ENCODE results near the gene ATP5F1B.
A peak's percentile ranks its signal among the peaks of the same experiment; 100 is the strongest.
"Not testable (repeated sequence)": the region's sequence is repeated elsewhere in the genome, so short reads cannot be mapped to it uniquely, and the experiment has no call there.

ATP5F1B gene

DNA sequence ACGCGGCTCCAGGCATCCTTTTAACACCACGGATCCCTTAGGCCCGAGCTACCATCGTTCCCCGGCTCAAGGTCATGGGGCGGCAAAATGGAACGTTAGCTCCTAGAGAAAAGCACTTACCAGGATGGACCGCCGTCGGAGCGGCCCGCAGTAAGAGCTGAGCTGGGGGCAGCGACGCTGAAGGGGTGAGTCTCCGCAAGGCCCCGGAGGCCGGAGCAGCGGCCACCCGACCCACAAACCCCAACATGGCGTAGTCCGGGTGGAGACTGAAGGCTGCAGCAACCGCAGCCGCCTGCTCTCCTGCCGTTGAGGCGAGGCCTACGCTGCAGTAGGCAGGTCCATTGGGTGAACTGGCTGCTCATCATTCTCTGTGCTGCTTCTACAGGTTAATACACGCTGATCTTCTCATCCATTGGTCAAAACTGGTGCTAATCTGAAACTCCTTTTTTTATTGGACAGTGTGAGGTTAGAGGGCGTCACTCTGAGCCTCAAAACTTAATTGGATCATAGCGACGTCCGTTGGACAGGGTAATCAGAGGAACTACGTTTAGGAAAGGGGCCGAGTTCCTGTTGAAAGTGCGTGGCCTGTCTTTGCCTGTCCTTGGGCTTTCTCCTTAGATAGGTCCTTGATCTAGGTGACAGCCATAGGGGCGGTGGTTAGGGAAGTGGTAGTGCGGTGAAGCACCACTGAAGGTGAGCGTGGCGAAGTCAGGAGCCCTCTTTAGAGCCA, at the start of gene ATP5F1B:
TSS of gene ATP5F1B (minus strand) at position 268 of the 730 bp plus-strand sequence. CDS start at position 247, 21 bp downstream.
- FAIRE-seq = peak; percentile 94

DNA sequence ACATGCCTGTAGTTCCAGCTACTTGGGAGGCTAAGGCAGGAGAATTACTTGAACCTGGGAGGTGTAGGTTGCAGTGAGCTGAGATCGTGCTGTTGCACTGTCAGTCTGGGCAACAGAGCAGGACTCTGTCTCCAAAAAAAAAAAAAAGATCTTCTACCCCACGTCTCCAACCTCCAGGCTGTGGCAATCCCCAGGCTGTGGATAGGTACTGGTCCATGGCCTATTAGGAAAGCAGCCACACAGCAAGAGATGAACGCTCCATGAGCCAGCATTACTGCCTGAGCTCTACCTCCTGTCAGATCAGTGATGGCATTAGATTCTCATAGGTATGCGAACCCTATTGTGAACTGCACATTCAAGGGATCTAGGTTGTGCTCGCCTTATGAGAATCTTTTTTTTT, 48.4 kb upstream of the ATP5F1B start:
- FAIRE-seq = no peak

DNA sequence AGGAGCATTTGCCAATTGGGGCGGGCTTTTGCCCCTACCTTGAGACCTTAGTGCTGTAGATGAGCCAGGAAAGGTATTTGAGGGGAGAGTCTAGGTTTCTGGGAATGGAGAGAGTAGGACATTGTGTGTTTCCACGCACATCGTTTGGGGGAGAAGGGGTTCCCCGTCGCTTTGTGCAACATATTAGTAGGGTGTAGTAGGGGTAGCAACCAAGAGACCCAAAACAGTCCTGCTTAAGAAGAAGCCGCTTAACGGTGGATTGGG, 43.0 kb upstream of the ATP5F1B start:
- no peak for FAIRE-seq

DNA sequence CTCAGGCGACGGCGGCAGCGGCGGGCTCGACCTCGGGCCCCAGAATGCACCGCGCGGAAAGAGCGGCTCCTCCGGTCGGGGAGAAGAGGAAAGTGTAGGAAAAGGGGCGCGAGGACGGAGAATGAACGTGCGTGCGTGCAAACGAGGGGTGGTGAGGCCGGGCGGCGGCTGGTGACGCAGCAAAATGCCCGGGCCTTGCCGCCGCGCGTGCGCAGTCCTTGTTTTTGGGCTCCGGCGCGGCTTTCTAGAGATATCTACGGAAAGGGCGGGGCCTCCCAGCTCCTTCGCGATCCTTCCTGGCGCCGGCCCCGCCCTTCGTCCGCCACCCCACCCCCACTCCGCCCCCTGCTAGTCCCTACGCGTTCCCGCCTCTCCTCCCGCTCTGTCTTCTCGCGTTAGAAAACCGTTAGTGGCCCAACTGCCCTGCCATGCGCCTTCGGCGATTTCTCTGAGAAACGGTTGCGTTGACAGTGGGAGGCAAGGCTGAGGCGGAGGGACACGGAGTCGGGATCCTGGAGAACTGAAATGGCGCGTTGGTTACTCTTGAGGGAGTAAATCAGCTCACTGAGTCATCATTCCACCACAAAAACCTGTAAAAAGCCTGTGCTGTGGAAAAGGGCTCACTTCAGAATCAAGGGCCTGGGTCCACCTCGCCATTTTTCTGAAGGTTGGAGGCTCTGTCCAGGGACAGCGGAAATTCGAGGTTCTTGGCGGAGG, 42.5 kb upstream of the ATP5F1B start, which contains the start of gene PTGES3:
TSS of gene PTGES3 (minus strand) at position 156 of the 717 bp plus-strand sequence. CDS start 285 bp downstream, outside the sequence.
- FAIRE-seq = no peak

DNA sequence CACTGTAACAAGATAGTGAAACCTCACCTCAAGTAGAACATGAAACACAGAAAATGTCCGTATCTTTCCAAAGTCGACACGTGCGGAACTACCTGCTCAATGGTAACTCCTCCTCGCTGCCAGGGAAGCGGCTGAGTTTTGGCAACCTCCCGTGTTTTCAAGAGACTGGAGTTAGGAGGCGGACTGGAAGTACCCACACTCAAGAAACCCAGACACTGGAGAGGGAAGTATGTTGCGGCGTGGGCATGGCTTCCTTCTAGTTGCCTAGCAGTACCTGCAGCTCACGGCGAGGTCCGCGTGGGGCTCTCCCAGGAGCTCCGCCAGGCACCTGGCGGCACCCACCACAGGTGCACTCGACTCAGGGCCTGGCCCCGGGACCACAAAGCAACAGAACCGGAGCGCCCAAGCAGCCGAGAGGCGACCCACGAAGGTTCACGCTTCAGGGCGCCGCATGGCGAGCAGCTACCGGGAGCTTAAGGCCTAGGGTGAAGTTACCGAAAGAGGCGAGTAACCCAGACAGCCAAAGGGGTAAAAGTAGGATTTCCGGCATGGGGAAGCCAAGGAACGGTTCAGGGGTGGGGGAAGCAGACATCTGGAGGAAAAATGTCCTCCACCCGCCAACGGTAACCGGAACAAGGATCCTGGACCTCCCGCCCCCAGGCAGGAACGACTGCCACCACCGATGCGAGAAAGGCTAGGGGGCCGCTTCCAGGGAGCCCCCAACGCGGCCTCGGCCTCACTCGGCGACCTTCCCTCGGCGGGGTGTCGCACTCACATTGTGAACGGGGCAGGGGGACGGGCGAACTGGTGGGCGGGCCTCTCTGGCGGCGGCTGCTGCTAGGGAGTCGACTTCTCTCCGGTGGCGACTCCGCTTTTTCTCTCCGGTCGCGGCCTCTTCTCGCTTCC, 41.7 kb upstream of the ATP5F1B start:
- FAIRE-seq = no peak

DNA sequence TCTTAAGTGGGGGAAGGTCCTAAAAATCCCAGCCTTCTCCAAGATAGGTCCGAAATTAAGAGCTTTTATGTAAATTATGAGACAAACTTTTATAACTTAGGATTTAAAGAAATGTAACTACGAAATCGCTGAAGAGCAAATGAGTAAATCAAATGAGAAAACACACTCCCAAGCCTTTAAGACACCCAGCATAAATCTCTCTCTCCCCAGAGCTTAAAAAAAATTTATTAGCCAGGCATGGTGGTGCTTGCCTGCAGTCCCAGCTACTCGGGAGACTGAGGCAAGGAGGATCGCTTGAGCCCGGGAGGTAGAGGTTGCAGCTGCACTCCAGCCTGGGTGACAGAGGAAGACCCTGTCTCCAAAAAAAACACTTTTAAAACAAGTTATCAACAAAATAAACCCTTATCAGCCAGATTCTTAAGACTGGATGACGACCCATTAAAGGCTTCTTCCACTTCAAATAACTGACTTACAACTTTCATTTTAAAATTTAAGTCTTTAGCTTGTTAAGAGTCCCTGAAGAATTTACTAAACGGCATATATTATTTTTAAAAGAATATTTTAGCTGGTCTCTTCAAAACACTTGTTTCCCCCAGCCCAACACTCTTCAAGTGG, 39.1 kb upstream of the ATP5F1B start:
- no peak for FAIRE-seq

DNA sequence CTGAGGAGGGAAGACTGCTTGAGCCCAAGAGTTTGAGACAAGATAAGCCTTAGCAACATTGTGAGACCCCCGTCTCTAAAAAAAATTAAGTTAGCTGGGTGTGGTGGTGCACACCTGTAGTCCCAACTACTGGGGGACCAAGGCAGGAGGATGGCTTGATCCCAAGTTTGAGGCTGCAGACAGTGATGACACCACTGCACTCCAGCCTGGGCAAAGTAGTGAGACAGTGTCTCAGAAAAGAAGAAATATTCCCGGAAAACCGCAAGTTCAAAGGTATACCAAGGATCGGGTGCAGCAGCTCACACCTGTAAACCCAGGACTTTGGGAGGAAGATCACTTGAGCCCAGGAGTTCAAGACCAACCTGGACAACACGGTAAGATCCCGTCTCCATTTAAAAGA, 36.5 kb upstream of the ATP5F1B start:
- FAIRE-seq = no peak

DNA sequence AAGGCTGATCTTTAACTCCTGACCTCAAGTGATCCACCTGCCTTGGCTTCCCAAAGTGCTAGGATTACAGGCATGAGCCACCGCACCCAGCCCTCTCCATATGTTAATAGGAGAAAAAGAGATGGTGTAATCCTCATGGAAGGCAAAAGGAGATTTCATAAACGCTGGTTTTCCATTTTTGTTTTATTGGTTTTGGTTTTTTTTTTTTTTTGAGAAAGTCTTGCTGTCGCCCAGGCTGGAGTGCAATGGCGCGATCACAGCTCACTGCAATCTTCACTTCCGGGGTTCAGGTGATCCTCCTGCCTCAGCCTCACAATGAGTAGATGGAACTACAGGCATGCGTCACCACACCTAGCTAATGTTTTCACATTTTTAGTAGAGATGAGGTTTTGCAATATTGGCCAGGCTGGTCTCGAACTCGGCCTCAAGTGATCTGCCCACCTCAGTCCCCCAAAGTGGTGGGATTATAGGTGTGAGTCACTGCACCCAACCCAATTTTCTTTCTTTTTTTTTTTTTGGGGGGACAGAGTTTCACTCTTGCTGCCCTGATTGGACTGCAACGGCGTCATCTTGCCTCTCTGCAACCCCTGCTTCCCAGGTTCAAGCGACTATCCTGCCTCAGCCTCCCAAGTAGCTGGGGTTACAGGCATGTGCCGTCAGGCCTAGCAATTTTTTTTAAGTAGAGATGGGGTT, 34.2 kb upstream of the ATP5F1B start:
- no peak for FAIRE-seq

DNA sequence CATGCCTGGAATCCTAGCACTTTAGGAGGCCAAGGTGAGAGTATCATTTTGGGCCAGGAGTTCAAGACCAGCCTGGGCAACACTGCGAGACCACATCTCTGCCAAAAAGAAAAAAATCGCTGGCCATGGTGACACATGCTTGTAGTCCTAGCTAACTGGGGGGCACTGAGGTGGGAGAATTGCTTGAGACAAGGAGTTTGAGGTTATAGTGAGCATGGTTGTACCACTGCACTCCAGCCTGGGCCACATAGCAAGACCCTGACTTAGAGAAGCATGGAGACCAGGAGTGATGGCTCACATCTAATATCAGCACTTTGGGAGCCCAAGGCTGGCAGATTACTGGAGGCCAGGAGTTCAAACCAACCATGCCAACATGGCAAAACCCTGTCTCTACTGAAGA, 33.1 kb upstream of the ATP5F1B start:
- no peak for FAIRE-seq

DNA sequence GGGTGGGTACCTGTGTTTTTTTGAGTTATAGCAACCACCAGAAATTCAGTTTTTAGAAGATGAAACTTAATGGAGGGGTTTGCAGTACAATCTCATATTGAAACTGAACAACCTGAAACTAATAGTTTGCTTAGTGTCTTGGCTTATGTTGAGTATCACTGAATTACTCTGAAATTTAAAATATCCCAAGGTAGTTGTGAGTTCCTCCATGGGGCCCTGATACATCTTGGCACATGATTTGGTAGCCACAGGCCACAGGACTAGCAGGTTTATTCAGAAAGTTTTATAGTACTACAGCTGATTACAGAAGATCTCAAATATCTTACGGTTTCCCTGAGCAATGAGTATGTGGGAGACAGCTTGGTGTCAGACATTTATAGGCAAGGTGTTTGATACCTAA, 31.9 kb upstream of the ATP5F1B start:
- no peak for FAIRE-seq

DNA sequence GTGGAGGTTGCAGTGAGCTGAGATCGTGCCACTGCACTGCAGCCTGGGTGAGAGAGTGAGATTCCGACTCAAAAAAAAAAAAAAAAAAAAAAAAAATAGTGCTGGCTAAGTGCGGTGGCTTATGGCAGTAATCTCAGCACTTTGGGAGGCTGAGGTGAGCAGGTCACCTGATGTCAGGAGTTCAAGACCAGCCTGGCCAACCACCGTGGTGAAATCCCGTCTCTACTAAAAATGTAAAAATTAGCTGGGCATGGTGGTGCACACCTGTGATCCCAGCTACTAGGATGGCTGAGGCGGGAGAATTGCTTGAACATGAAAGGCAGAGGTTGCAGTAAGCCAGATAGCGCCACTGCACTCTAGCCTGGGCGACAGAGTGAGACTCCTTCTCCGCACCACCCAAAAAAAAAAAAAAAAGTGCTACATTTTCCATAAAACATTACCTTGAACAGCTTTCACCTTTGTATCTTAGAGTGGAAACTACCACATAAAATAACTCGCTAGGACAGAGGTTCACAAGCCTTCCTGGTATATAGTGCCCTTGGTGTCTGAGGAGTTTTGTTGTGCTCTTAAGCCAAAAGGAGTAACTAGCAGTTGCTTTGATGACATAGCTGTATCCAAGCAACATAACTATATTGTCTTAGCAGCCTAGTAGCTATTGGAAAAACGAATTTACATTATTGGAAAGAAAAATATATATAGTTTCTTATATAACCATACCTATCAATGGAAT, 31.2 kb upstream of the ATP5F1B start:
- FAIRE-seq = no peak

DNA sequence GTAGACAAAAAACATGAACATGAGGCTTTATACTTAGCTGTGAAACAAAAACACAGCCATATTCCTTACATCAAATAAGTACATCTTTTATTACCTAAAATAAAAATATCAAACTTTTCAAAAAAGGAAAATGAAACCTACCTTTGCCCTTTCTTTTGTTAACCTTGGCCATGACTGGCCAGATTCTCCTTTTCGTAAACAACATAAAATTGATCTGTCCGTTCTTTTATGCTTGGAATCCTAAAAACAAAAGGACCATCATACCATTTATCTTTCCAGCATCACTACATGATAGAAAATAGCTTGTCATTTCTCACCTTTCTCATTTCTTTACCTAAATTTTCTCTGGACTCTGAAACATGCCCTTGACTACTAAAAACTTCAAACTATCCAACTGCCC, 25.8 kb upstream of the ATP5F1B start:
- no peak for FAIRE-seq

DNA sequence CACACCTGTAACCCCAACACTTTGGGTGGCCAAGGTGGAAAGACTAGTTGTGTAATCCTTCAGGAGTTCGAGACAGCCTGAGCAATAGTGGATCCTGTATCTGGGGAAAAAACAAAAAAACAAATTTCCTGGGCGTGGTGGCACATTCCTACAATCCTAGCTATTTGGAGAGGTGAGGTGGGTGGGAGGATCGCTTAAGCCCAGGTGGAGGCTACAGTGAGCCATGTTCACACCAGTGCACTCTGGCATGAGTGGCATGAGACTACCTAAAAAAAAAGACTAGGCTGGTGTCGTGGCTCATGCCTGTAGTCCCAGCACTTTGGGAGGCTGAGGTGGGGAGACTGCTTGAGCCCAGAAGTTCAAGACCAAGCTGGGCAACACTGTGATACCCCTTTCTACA, 25.1 kb upstream of the ATP5F1B start:
- FAIRE-seq = no peak

DNA sequence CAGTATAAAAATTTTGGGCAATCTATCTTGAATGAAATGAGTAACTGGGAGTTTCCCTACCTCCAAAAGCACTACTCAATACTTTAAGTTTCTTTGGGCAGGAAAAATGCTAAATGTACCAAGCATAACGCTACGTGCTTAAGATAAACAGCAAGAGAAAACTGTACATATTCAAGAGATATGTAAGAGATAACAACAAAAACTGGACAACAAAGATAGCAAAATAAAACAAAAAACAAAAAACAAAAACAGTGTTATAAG, 22.3 kb upstream of the ATP5F1B start:
- no peak for FAIRE-seq

DNA sequence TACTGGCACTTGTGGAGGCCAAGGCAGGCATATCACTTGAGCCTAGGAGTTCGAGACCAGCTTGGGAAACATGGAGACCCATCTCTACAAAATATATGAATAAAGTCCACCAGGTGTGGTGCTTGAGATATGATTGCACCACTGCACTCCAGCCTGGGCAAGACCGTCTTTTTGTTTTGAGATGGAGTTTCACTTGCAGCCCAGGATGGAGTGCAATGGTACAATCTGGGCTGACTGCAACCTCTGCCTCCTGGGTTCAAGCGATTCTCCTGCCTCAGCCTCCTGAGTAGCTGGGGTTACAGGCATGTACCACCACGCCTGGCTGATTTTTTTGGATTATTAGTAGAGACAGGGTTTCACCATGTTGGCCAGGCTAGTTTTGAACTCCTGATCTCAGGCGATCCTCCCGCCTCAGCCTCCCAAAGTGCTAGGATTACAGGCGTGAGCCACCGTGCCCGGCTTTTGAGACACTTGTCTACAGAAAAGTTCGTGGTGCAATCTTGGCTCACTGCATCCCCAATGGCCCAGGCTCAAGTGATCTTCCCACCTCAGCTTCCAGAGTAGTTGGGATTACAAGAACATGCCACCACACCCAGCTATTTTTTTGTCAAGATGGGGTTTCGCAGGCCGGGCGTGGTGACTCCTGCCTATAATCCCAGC, 16.3 kb upstream of the ATP5F1B start:
- no peak for FAIRE-seq

DNA sequence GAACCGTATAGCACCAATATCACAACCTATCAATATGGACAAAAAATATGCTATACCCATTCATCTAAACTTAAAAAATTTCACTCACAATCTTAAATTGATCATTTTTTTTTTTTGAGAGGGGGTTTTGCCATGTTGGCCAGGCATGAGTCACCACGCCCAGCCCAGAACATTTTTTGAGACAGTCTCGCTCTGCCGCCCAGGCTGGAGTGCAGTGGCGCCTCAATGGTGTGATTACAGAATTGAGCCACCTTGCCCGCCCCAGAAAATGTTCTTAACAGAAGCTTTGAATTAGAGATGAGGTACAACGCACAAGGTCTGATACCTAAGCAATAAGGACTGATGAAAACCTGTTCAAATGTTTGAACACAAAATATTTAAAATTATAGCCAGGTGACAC, 15.8 kb upstream of the ATP5F1B start:
- FAIRE-seq = no peak

DNA sequence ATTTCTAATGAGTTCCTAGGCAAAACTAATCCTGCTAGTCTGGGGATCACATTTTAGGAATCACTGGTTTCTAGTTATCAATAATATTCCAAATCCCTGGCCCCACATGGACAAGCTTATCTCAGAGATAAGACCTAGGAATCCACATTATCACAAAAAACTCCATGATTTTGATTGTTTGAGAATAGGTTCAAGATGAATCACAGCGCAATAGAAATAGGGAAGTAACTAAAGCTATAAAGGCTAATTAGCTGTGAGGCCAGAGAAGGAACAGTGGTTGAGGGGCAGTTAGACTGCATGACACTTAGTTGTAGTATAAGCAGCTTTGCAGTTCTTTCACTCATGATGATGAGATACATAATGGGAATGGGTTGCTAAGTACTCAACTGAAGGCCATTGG, 13.1 kb upstream of the ATP5F1B start:
- no peak for FAIRE-seq

DNA sequence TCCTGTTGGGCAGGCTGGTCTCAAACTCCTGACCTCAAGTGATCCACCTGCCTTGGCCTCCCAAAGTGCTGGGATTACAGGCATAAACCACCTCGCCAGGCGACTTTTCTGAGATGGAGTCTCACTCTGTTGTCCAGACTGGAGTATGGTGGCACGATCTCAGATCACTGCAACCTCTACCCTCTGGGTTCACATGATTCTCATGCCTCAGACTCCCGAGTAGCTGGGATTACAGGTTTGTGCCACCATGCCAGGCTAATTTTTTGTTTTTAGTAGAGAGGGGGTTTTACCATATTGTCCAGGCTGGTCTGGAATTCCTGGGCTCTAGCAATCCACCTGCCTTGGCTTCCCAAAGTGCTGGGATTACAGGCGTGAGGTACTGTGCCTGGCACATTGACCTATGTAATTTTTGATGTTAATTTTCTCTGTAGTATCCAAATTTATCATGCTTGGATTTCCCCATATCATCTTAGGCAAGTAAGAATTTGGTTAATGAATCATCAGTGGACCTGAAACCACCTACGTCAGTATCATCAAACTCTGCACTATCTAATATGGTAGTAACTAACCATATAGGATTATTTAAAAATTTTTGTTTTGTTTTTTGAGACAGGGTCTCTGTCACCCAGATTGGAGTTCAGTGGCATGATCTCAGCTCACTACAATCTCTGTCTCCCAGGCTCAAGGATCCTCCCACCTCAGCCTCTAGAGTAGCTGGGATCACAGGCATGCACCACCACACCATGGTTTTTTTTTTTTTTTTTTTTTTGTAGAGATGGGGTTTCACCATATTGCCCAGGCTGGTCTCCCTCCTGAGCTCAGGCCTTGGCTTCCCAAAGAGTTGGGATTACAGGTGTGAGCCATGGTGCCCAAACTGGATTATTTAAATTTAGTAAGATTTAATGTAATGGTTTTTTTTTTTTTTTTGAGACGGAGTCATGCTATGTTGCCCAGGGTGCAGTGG, 11.9 kb upstream of the ATP5F1B start:
- no peak for FAIRE-seq

DNA sequence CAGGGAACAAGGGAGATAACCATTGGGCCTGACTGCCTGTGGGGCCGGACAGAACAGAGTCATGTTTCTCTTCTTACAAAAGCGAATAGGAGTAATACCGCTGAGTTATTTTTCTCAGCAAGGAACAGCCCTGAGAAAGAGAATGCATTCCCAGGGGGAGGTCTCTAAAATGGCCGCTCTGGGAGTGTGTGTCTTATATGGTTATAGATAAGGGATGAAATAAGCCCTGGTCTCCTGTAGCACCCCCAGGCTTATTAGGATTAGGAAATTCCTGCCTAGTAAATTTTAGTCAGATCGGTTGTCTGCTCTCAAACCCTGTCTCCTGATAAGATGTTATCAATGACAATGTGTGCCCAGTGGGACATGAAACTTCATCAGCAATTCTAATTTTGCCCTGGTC, 8.0 kb upstream of the ATP5F1B start:
- FAIRE-seq = not testable (repeated sequence)

DNA sequence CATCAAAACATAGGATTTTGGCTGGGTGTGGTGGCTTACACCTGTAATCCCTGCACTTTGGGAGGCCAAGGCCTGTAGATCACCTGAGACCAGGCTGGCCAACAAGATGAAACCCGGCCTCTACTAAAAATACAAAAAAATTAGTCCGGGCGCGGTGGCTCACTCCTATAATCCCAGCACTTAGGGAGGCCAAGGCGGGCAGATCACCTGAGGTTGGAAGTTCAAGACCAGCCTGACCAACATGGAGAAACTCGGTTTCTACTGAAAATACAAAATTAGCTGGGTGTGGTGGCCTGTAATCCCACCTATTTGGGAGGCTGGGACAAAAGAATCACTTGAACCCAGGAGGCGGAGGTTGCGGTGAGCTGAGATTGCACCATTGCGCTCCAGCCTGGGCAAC, 2.2 kb upstream of the ATP5F1B start:
- FAIRE-seq = not testable (repeated sequence)
